DND-41 (cell line): ENCODE results near the gene RAB37.

ENCODE experiments used
- CTCF ChIP-seq: IDR thresholded peaks from 2 replicates; pipeline ENCODE4 v1.5.1; 2012; ENCODE audit warnings: borderline replicate concordance, low read length, moderate library complexity, mild to moderate bottlenecking; ENCODE audit not compliant: poor library complexity, severe bottlenecking; ENCODE audit errors: extremely low read depth
- EZH2 ChIP-seq: IDR thresholded peaks from 3 replicates; pipeline ENCODE4 v1.6.1; 2012; ENCODE audit warnings: borderline replicate concordance, low read depth, mild to moderate bottlenecking, moderate library complexity, low read length, inconsistent platforms; ENCODE audit not compliant: severe bottlenecking

- TF ChIP-seq CTCF = no peak
- TF ChIP-seq EZH2 = no peak
Observed at GRCh38 chr17:74713171-74713755, 23.8 kb upstream of the RAB37 start.
